ENCODE results near the gene KY. TPM values are rescaled to one million over a fixed set of nuclear protein-coding genes. Genes with fewer than 3 reads are reported as not detected.

The KY gene
- polyA plus RNA-seq, 3 donors, result 1.4 to 2.0 (median 1.6) TPM

GRCh38 chr3:134620476-134621115 is 30.2 kb downstream of the KY start:
- DNase-seq, result no peak

DNA sequence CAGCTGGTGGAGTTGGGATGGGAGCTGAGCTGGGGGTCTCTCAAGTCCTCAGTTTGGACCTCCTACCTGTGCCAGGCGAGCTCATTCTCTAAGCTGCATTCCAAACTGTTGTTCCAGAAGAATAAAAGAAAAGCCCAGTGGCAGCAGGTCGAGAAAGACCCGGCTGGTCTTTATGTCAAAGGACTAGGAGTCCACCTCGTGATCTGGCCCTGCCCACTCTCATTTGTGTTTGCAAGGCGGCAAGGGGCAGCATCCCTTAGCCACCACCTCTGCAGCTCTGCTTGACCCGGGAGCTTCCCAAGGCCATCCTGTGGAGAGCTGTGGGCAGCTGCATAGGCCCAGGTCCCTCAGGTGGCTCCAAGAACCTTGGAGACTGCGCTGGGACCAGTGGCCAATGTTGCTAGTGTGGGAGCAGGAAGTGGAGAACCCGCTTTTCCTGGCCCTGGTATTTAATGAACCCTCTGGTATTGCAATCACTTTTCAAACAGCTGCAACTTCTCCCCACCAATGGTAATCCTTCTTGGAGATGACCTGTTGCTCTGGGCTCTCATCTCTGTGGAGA is 30.9 kb downstream of the KY start:
- DNase-seq, result no peak

DNA sequence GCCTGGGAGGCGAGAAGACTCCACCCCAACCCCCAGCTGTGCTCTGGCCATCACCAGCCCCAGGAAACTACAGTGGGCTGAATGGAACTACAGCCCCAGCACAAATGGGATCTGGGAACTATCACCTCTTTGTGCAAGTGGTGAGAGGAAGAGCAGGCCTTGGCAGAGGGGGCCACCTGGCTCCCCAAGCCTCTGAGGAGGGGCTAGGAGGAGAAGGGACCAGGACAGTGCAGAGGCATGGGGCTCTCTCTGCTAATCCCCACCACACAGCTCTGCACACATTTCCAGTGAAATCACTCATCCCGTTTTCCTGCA is 31.6 kb downstream of the KY start:
- DNase-seq, result no peak

GRCh38 chr3:134618478-134619300 is 32.1 kb downstream of the KY start:
- no peak for DNase-seq

- no peak for DNase-seq
Measured at GRCh38 chr3:134617608-134618477, 33.0 kb downstream of the KY start.

- DNase-seq, result no peak
Measured at GRCh38 chr3:134615743-134616142, 35.1 kb downstream of the KY start.

GRCh38 chr3:134614955-134615354 is 35.9 kb downstream of the KY start:
- no peak for DNase-seq

- DNase-seq, result no peak
Measured at GRCh38 chr3:134613006-134613520, 37.8 kb downstream of the KY start.

DNA sequence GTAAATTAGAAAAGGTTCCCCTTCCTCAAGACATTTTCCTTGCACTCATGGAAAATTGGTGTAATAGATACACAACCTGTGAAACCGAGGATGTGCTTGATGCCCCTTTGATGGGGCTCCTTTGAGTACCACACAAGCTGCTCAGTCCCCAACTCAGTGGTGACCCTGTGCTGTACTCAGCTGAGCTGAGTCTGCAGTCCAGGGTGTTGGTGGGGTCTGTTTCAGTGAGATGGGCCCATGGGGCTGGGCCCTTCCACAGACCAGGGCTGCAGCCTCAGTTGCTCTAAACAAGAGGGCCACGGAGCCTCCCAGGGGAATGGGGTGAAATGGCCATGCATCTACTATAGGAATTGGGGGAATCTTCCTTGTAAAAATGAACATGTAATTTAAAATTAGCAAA is 39.3 kb downstream of the KY start:
- no peak for DNase-seq

DNA sequence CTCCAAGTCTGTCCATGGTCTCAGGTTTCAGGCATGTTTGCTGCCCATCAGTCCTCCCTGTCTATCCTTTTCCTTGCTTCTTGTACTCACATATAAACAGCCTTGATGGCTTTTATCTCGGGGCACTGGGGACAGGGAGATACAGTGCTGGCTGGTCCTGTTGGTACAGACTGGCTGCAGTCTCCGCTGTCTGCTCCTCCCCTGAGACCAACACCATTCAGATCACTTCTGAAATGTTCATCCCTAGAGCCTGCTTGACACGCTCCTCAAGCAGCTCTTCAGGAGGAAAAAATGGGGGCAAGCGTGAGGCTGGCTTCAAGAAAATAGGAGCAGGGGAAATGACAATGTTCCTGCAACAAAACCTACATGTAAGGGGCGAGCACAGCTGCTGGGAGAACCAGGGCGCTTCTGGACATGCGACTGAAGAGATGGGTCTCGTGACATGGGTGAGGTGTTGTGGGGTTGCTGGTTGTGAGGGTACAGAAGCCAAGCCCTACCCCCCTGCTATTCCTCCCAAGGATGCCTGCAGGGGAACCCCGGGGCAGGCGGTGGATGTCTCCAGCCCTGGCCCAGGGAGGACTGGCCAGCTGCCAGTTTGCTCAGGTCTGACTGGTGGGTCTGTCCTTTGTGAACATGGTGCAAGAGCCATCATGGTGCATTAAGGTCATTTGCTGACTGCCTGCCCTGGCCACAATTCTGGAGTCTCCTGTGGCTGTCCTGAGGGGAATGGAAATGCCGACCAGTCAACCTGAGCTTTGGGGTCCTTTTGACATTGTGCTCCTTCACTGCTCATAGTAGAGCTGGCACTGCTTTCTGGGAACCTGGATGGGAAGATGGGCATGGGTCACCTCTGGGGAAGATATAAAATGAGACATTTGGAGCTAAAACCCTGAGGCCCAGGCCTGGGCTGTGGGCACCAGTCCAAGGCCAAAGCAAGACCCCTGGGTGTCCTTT is 40.1 kb downstream of the KY start:
- DNase-seq, result no peak

DNA sequence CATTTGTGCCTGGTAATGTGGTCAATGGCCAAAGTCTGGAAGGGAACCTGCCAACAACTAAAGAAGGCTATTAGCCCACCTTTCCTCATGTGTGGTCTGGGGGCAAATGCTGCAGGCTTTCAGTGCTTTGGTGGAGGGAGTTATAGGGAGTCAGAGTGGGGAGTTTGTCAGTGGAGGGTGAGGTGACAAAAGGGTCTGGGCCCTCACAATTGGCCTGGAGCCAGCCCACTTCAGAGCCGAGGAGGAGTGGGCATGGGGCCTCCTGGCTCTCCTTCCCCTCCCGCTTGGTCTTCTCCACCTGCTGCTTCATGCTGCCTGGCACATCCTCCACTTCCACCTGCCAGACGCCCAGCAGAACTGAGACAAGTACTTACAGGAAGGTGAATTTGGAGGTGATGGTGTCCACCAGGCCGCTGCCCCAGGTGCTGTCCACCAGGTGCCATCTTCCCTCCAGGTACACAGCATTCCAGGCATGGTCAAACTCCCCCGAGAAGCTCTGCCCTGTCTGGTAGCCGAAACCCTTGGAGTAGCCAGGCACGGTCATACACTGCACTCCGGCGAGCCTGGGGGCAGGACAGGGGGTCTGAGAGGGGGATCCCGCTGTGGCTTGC is 40.9 kb downstream of the KY start:
- DNase-seq, result no peak

DNA sequence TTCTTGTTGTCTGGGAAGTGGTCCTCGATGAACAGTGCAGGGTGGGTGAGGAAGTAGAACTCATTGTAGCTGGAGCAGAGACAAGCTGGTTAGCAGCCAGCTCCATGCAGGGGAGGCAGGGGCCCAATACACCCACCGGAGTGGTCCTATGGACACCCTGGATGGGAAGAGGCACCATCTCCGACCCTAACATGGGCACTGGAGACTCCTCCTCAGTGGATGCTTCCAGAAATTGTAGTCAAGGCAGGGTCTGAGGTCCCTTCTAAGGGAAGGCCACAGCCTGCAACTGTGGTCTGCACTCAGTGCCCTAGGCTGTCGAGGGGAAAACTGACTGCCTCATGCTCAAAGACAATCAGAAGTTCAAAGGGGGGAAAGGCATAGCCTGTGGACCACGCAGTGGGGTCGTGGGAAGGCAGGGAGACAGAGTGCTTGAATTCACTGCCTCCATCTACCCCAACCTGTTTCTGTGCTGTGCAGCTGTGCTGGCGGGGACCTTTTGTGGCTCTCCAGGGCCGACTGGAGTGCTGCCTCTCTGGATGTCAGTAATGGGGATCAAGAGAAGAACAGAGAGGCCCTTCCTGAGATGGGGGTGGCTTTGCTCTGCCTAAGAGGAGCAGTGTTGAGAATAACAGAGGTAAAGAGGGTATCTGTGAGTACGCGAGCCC is 41.9 kb downstream of the KY start:
- no peak for DNase-seq

- DNase-seq, result no peak
Measured at GRCh38 chr3:134608023-134608770, 42.6 kb downstream of the KY start.

GRCh38 chr3:134607054-134608022 is 43.5 kb downstream of the KY start:
- DNase-seq, result no peak

DNA sequence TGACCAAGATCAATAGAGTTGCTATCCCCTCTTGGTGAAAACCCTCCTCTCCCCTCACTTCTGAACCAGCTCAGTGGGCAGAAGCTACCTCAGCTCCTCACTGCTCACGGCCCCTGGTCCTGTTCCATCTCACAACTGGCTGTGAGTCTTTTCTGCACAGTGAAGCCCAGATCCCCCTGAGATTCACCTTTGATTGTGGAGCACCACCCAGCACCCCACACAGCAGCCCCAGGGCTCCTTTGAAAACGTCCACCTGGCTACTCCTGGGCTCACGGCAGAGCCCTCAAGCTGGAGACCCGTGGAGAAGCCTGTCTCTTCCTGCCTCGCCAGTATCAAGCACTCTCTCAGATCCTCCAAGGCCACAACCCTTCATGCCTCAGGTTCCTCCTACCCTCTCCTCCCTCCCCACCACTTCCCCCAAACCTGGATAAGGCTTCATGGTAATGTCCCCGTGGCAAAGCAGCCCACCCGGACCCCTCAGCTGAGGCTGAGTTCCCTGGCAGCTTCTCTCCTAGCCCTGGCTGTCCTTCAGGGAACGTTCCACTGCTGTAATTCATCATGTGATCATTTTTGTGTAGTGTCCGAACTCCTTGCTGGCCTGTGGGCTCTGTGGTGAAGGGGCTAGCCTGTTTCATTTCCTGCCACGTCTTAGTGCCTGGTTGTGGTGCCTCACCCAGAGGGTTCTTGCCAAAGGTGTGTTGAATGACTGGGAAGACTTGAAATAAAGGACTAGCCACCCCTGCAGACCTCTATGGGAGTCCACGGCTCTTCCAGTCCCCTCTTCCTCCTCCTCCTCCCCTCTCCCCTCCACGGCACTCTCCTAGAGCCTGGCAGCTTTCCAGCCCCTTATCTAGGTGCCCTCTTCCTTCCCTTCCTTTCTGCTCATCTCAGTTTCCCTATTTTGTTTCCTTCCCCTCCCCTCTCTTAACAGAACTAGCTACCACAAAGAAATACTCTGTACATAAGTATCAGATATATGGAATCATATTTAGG is 44.5 kb downstream of the KY start:
- no peak for DNase-seq

- DNase-seq, result no peak
Measured at GRCh38 chr3:134605556-134605955, 45.3 kb downstream of the KY start.

- no peak for DNase-seq
Measured at GRCh38 chr3:134603956-134604355, 46.9 kb downstream of the KY start.
